Stimulated activated CD8-positive, alpha-beta memory T cell treated with anti-CD3 and anti-CD28 coated beads, Interleukin-4, amount 100 ng/mL, for 1 hour (primary cell): ENCODE data around the gene RBM8A.

Experiments
- DNase-seq, 2 donors: peaks; one replicate each; pipeline ENCODE4 v3.0.0-alpha.2; 2020; ENCODE audit warnings: low read depth in 2 of 2, low spot score in 1 of 2

RBM8A gene

GRCh38 chr1:145884675-145885074 lies 42.6 kb downstream of the RBM8A start:
- no peak for DNase-seq

GRCh38 chr1:145879775-145880174 lies 47.5 kb downstream of the RBM8A start:
- no peak for DNase-seq

- no peak for DNase-seq
Observed at GRCh38 chr1:145878724-145879123, 48.6 kb downstream of the RBM8A start.

- no peak for DNase-seq
Observed at GRCh38 chr1:145877923-145878486, 49.3 kb downstream of the RBM8A start.

- DNase-seq = no peak
Observed at GRCh38 chr1:145874646-145875045, 52.6 kb downstream of the RBM8A start.

DNA sequence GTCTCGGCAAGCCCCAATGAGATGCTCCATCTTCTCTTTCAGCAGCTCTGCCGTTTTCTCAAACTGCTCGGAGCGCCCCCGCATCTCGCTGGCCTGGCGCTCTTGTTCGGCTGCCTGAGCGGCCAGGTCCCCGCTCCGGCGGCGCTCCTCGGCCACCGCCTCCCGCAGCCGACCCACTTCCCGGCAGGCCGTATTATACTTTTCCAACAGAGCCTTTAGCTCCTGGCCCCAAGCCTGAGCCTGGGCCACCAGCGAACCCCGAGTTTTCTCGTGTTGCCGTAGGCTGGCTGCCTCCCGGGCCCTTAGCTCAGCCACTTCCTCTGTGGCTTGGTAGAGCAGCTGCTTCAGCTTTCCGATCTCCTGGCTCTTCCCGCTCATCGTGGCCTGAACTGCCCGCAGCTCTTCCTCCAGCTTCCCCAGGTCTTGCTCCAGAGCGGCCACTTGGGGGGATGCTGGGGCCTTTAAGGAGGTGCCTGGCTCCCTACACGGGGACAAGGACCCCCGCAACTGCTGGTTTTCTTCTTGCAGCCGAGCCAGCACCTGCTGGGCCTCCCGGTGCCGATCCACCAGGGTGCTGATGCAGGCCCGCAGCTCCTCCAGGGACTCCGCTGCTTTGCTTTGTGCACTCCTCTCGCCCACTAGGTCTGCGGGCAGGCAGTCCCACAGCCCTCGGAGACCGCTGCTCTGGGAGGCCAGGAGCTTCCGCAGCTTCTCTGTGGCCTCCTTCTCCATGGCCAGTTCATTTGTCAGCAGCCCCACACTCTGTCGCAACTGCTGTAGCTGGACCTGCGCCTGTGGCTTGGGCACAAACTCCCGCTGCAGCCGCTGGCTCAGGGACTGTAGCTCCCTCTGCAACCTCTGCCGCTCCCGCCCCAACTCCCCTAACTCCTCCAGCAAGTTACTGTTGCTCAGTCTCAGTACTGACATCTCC lies 55.0 kb downstream of the RBM8A start:
- DNase-seq = peak in 1 of 2 donors; percentile 10
